HG03025 (cell line): ENCODE measurements around the gene FARS2.
"Not testable (repeated sequence)": the region's sequence is repeated elsewhere in the genome, so short reads cannot be mapped to it uniquely, and the experiment has no call there.

Experiments
- ATAC-seq: cut with Tn5 transposase; IDR thresholded peaks from one replicate; pipeline ENCODE4 v1.9.1; 2021; ENCODE audit warnings: mild to moderate bottlenecking, moderate library complexity; ENCODE audit not compliant: unreplicated experiment, low FRiP score

Gene FARS2

DNA sequence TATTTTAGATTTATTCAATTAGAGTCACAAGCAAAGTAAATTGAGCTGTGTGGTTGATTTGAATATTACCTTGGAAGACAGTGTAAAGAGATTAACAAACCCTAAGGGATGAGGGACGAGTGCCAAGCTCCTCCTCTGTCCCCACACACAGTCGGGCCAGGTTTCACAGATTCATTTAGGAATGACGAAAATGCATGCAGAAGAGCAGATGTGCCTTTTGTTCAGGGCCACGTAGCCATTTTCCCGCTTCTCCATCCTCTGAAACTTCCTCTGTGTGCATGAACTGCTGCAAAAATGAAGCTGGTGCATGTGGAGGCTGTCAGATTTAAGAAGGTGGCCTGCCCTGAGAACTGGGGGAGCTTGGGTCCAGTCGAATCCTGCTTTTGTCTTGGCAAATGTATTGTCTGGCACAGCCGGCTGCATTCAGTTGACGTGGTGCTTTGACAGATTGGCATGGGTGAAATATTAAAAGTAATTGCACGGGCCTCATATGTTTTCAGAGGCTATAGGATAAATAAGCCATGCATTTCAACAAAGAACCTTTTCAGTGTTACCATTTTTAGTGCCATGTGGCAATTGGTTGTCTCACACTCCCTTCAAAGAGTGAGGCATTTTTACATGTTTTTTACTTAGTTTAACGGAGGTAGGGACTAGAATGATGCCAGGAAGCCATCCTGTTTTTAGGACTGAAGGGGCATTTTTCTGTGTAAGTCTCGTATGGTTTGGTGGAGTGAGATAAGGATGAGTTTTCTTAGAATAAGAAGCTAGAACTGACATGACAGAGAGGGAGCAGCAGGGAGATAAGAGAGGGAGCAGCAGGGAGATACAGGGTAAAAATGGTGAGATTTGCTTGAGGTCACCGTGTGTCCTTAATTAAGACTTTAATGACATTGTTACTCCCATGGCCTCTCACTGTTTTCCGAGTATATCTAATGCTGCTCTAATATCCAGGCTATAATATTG is 384.3 kb downstream of the FARS2 start:
- no peak for ATAC-seq

DNA sequence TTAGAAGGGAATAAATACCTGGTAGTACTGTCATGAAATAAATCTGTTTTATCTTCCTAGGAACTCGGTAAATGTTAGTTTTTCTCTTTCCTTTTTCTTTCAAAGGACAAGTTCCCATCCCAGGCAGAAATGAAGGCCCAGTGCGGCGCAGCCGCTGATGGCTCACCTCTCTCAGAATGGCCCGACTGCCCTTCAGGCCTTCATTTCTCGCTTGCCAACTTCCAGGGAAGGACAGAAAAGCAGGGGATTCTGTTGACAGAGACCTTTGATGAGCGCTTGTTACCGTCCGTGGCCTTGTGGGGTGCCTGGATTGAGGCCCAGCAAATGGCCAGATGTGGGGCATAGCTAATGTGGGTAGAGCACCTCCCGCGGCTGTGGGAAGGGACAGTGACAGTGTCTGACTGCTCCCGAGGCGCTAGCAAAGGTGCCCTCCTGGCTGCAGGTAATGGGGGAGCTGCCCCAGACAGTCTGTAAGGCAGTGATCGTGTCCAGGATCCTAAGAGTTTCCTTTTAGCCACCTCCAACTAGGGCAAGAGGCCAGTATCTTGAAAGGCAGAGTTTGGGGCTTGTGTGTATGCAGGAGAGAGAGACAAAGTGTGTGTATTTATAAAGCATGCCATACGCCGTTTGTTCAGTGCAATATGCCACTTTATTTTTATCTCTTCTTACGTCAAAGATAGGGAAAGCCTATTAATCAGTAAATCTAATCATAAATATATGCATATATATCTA is 391.3 kb downstream of the FARS2 start:
- no peak for ATAC-seq

DNA sequence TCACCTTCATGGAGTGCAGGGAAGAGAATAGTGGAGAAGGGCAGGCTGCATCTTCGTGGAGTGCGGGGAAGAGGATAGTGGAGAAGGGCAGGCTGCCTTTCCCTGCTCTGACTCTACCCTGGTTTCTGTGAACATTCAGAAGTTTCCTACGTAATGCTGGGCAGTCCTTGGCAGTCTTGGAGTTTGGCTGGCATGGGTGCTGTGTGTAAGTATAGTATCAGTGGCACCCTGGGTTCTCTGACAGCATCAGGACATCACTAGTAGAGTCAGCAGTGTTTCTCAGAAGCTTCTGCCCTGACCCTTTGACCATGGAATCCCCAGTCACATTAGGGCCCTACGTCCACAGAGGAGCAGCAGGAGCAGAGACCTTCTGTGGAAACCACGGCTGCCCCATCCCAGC is 392.5 kb downstream of the FARS2 start:
- no peak for ATAC-seq

DNA sequence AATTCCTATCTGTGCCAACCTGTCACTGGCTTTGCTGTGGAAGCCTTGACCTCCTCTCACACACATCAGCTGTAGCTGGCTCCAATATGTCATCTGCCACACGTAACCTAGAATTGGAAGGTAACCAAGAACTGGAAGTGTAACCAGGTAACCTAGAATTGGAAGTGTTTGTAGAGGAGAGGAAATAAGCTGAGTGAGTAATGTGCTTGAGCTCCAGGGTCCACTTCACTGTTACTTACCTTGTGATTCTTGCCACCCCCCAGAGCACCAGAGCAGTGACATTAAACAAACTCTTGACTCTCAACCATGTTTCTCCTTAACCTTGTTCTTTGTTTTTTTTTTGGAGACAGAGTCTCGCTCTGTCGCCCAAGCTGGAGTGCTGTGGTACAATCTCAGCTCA is 394.9 kb downstream of the FARS2 start:
- no peak for ATAC-seq

DNA sequence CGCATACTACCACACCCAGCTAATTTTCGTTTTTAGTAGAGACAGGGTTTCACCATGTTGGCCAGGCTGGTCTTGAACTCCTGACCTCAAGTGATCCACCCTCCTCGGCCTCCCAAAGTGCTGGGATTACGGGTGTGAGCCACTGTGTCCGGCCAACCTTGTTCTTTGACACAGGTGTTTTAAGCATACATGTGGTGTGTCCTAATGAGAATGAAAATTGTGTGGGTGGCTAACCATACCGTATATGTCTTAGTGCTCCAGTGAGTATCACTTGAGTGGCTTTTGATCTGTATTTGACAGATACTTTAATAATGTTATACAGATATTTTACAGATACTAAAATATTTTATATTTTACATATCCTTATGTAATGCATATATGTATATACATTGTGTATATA is 395.4 kb downstream of the FARS2 start:
- ATAC-seq: not testable (repeated sequence)

DNA sequence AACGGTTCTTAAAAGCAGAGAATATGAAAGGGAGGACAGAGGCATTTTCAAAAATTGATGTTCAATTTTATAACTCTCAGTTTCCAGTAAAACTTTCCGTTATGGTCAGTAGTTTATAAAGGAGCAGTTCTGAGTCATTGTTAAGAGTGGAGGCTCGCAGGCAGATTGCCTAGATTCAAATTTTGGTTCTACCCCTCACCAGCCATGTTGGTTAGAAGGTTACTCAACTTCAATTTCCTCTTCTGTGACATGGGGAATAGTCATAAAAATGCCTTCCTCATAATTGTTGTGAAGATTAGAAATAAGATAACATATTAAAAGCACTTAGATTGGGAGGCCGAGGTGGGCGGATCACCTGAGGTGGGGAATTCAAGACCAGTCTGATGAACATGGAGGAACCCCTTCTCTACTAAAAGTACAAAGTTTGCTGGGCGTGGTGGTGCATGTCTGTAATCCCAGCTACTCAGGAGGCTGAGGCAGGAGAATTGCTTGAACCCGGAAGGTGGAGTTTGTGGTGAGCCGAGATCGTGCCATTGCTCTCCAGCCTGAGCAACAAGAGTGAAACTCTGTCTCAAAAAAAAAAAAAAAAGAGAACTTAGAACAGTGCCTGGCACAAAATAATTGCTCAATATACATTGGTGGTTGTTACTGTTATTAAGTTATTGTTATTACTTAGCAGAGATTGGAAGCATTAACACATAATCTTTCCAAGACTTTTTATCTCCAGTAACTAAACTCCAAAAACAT is 396.5 kb downstream of the FARS2 start:
- no peak for ATAC-seq

DNA sequence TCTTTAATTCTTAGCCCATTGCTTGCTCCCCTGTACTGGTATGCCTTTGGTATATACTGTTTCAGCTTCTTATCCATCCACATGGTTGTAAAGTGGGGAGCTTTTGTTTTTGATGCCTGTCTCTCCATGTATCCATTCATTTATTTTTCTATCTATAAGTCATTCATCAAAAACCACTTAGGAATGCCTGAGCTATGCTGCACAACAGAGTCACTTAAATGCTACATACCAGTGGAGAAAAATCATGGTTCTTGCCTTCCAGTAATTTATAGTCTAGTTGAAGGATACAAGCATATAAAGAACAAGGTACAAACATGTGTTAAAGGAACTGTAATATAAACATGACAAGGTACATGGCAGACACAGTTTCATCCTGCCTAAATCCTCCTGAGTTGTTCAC is 398.2 kb downstream of the FARS2 start:
- no peak for ATAC-seq

GRCh38 chr6:5660772-5661171 is 399.5 kb downstream of the FARS2 start:
- ATAC-seq: no peak

GRCh38 chr6:5662797-5663196 is 401.5 kb downstream of the FARS2 start:
- ATAC-seq: no peak

DNA sequence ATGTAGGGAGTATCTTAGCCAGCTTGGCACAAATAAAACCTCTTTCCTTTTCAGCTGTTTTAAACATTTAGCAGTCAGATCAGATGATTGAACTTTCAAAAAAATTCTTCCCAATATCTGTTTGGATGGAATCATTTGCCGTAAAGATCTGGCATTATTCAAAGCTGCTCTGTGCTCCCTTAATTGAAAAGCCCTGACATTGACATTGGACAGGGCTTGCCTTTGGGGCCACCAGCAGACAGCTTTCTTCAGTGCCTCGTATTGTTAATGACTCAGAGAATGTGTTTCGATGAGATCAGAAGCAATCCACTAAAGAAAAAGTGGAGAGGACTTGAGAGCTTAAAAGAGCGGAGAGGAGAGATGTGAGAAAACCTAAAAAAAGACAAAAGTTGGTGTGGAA is 401.9 kb downstream of the FARS2 start:
- ATAC-seq: no peak

- no peak for ATAC-seq
Observed at GRCh38 chr6:5663739-5664138, 402.4 kb downstream of the FARS2 start.

DNA sequence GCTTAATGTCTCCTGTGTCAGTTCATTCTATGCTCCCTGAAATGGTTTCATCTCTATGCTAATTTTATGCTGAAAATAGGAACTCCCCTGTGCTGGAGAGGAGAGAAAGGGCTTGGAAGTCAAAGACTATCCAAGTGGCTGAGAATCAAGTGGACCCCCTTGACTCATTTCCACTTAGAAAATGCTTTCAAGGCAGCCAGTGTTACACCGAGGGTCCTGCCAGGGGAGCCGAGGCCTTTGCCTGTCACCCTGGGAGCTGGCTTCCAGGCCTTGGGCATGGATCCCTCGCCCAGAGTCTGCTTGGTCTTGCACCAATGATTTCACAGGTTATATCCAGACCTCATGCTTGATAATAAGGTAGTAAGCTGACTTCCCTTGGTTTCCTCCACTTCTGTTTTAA is 402.8 kb downstream of the FARS2 start:
- no peak for ATAC-seq

DNA sequence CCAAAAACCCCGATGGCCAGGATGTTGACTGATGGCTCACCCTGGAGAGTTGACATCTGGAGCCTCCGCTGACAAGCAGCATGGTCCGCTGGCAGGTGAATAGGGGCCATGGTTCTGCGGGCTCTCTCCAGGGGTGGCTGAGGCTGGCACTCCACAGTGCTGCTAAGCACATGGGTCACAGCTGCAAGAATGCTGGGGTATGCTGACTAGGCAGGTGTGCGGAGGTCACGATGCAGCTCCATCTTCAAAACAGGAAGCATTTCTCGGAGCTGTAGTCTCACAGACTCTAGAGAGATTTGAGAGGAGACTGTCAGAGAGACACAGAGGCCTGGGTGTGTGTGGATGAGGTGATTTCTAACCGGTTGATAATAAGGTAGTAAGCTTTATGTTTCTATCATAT is 403.9 kb downstream of the FARS2 start:
- no peak for ATAC-seq

- no peak for ATAC-seq
Observed at GRCh38 chr6:5665667-5666066, 404.4 kb downstream of the FARS2 start.

DNA sequence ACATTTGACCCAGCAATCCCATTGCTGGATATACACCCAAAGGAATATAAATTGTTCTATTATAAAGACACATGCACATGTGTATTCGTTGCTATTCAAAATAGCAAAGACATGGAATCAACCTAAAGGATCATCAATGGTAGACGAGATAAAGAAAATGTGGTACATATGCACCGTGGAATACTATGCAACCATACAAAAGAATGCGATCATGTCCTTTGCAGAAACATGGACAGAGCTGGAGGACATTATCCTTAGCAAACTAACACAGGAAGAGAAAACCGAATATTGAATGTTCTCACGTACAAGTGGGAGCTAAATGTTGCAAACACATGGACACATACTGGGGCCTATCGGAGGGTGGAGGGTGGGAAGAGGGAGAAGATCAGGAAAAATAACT is 405.4 kb downstream of the FARS2 start:
- no peak for ATAC-seq

DNA sequence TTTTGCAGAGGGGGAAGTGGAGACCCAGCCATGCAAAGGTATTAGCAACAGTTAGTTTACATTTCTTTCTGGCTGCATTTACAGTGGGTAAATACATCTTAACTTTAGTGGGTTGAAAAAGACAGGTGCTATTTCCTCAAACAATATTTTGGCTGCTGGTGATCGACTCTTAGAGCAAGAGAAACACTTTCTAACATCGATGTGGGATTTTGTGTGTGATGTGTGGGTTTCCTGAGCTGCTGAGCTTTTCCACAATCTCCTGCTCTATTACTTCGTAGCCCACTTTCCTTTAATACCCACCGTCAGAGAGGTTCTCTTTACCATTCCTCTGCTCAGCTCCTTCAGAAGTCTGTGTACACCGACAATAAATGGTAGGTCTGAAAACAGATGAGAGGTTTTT is 406.4 kb downstream of the FARS2 start:
- ATAC-seq: no peak

DNA sequence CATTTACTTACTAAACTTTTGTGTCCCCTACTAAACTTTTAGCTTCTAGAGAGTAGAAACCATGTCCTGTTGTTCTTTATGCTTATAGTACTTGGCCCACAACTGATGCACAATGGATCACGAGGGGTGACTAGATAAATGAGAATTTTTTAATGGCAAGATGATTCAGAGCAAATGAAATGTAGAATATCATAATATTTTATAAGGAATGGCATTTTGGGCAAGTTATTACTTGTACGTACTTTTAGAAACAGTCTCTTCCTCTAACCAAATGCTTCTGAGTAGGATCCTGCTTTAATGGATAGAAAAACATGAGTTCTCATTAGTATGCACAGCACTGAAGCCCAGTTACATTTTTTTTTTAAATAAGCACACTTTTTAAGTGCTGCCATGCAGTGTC is 409.1 kb downstream of the FARS2 start:
- ATAC-seq: no peak

DNA sequence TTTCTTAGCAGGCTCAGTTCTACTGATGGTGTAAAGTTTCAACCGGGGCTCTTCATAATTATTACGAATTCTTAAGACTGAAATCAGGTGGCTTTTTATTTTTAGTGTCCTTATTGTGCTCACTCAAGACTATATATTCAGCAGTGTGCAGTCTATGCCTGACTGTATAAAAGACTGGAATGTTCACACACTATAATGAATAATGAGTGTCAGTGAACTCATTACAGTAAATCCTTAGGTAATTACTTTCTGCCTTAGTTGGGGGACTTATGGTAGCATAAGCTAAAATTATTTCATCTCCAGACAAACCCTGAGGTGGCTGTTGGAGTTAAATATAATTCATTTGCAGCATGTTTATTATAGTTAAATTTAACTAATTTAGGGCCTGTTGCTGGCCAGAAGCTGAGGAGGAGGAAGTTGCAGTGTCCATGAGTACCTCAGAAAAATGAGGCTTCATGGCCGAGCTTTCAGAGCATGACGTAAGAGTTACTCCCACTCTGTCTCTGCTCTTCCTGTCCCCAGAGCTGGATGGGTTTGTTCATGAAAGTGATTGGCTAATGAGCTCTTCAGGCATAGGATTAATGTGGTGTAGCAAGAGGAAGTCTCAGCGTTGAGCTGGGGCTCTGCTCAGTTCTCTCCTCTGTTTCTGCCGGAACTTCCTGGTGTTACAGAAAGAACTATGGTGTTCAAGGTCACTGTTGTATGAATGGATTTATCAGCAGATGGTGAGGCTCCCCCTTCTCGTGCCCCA is 409.7 kb downstream of the FARS2 start:
- no peak for ATAC-seq

- ATAC-seq: no peak
Observed at GRCh38 chr6:5671601-5672559, 410.6 kb downstream of the FARS2 start.
